Thyroid gland (tissue), 4 donors: ENCODE data around the gene EYS. TPM values are rescaled to one million over a fixed set of nuclear protein-coding genes. Genes with fewer than 3 reads are reported as not detected.
"Not testable (repeated sequence)": the region's sequence is repeated elsewhere in the genome, so short reads cannot be mapped to it uniquely, and the experiment has no call there.

Experiments
- DNase-seq, 2 donors: peaks; one replicate each; pipeline ENCODE4 v3.0.0-alpha.2; 2019
- H3K27ac ChIP-seq, 3 donors: fragments of 200-600 bp; sonication (generic); 1 replicate in 2 of 3; 2 replicates in 1 of 3; pipeline ENCODE4 v1.5.1; 2016 to 2019; ENCODE audit warnings: mild to moderate bottlenecking in 1 of 3, moderate library complexity in 1 of 3
- H3K27me3 ChIP-seq: fragments of 200-600 bp; sonication (generic); one replicate; pipeline ENCODE4 v1.5.1; 2019
- H3K36me3 ChIP-seq, 2 donors: fragments of 200-600 bp; sonication (generic); one replicate each; pipeline ENCODE4 v1.5.1; 2016 to 2019
- H3K4me1 ChIP-seq, 2 donors: fragments of 200-600 bp; sonication (generic); one replicate each; pipeline ENCODE4 v1.5.1; 2017 to 2019
- H3K4me3 ChIP-seq, 3 donors: fragments of 200-600 bp; sonication (generic); replicated peaks in 1 of 3; 1 replicate in 2 of 3; 2 replicates in 1 of 3; pipeline ENCODE4 v1.5.1; 2016; ENCODE audit warnings: mild to moderate bottlenecking in 1 of 3
- H3K9me3 ChIP-seq: fragments of 200-600 bp; sonication (generic); one replicate; pipeline ENCODE4 v1.5.1; 2017
- POLR2A ChIP-seq, 2 donors: fragments of 450-650 bp; IDR thresholded peaks; one replicate each; pipeline ENCODE4 v1.6.1; 2017; ENCODE audit warnings: antibody characterized with exemption in 2 of 2, mild to moderate bottlenecking in 2 of 2, moderate library complexity in 1 of 2
- WGBS, 2 donors: methylation state at CpG; one replicate each; pipeline ENCODE4 v1.1.5; 2017; 5-methylcytosine and 5-hydroxymethylcytosine counted together
- intact Hi-C: fragments of 100-400 bp; cut with DNase I; formaldehyde crosslinking; loops from one replicate; pipeline ENCODE4 v1.15.1; 2023
- total RNA-seq, 4 donors: library from RNA; depleted of rRNA; stranded (reverse); fragments of >200 nt; gene quantifications; one replicate each; pipeline ENCODE4 v1.2.3, GENCODE V29; 2016
- TF ChIP-seq, protein P1 (sequence below), 6 experiments: fragments of 200-600 bp in 3 of 6; fragments of 450-650 bp in 3 of 6; sonication (generic) in 3 of 6; IDR thresholded peaks; one replicate each; pipeline ENCODE4 v1.5.1; 2016 to 2019; ENCODE audit warnings: antibody characterized with exemption in 6 of 6, mild to moderate bottlenecking in 2 of 6, inconsistent platforms in 1 of 6, moderate library complexity in 1 of 6

Gene EYS
- total RNA-seq, 4 donors from 2014 or later = not detected

- WGBS, 2 donors = 53 to 78% methylated on average over 1 of the region's 1 CpG
- Histone ChIP-seq H3K36me3 (no peaks in the 10 kb centered on the region), H3K27me3 (no peaks in the 10 kb centered on the region), H3K9me3 (no peaks in the 10 kb centered on the region), H3K27ac (no peak overlapping the region), H3K4me1 (no peaks in the 10 kb centered on the region), H3K4me3 (no peak overlapping the region)
- TF ChIP-seq, protein P1, sequence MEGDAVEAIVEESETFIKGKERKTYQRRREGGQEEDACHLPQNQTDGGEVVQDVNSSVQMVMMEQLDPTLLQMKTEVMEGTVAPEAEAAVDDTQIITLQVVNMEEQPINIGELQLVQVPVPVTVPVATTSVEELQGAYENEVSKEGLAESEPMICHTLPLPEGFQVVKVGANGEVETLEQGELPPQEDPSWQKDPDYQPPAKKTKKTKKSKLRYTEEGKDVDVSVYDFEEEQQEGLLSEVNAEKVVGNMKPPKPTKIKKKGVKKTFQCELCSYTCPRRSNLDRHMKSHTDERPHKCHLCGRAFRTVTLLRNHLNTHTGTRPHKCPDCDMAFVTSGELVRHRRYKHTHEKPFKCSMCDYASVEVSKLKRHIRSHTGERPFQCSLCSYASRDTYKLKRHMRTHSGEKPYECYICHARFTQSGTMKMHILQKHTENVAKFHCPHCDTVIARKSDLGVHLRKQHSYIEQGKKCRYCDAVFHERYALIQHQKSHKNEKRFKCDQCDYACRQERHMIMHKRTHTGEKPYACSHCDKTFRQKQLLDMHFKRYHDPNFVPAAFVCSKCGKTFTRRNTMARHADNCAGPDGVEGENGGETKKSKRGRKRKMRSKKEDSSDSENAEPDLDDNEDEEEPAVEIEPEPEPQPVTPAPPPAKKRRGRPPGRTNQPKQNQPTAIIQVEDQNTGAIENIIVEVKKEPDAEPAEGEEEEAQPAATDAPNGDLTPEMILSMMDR (IDR thresholded peaks at IDR 0.05) = no peak
- TF ChIP-seq POLR2A (IDR thresholded peaks at IDR 0.05) = no peak
- intact Hi-C loops = no loop called here
- no peak for DNase-seq
Observed at GRCh38 chr6:64037427-64037826, 1669.6 kb downstream of the EYS start.

GRCh38 chr6:64034910-64035655 is 1671.9 kb downstream of the EYS start:
- Histone ChIP-seq H3K27me3 (no peaks in the 10 kb centered on the region), H3K36me3 (no peaks in the 10 kb centered on the region), H3K4me1 (no peaks in the 10 kb centered on the region), H3K27ac (no peak overlapping the region), H3K9me3 (no peaks in the 10 kb centered on the region), H3K4me3 (no peak overlapping the region)
- intact Hi-C loops = no loop called here
- DNase-seq = no peak
- 70 to 74% methylated on average over 3 of the region's 3 CpGs for WGBS, 2 donors
- TF ChIP-seq, protein P1 (IDR thresholded peaks at IDR 0.05) = no peak
- TF ChIP-seq POLR2A (IDR thresholded peaks at IDR 0.05) = no peak

DNA sequence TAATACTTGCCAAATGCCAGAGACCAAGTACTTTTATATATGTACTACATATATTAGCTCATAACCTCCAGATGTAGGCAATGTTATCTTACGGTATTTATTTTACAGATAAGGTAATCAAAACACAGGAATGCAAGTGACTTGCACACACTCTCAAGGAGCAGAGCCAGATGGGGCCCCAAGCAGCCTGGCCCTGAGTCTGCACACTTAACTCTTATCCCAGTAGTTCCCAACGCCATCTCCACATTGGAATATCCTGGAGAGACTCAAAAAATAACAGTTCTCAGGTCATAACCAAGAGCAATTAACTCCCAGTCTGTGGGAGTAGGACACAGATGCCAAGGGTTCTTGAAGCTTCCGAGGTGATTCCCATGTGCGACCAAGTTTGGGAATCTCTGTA is 1672.7 kb downstream of the EYS start:
- H3K4me1 ChIP-seq = no peaks in the 10 kb centered on the region
- TF ChIP-seq POLR2A (IDR thresholded peaks at IDR 0.05) = no peak
- TF ChIP-seq, protein P1 (IDR thresholded peaks at IDR 0.05) = no peak
- no peaks in the 10 kb centered on the region for H3K36me3 ChIP-seq
- H3K27me3 ChIP-seq = no peaks in the 10 kb centered on the region
- no peak overlapping the region for H3K4me3 ChIP-seq
- H3K9me3 ChIP-seq = no peaks in the 10 kb centered on the region
- 73 to 74% methylated on average over 4 of the region's 4 CpGs for WGBS, 2 donors
- intact Hi-C loops = no loop called here
- no peak overlapping the region for H3K27ac ChIP-seq
- no peak for DNase-seq

DNA sequence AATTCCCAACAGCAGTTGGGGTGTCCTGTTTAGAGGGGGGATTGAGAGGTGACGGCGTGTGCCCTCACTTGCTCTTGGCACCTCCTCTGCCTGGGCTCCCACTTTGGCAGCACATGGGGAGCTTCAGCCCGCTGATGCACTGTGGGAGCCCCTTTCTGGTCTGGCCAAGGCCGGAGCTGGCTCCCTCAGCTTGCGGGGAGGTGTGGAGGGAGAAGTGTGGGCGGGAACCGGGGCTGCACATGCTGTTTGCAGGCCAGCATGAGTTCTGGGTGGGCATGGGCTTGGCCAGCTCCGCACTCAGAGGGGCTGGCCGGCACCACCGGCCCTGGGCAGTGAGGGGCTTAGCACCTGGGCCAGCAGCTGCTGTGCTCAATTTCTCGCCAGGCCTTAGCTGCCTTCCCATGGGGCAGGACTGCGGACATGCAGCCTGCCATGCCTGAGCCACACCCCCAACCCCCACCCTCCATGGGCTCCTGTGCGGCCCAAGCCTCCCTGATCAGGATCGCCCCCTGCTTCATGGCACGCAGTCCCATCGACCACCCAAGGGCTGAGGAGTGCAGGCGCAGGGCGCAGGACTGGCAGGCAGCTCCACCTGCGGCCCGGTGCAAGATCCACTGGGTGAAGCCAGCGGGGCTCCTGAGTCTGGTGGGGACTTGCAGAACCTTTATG is 1675.9 kb downstream of the EYS start:
- H3K36me3 ChIP-seq, intact Hi-C loops, H3K27ac ChIP-seq, H3K4me3 ChIP-seq, H3K9me3 ChIP-seq, H3K4me1 ChIP-seq, H3K27me3 ChIP-seq, DNase-seq: not testable (repeated sequence)
- 96 to 97% methylated on average over 12 to 17 of the region's 21 CpGs for WGBS, 2 donors

DNA sequence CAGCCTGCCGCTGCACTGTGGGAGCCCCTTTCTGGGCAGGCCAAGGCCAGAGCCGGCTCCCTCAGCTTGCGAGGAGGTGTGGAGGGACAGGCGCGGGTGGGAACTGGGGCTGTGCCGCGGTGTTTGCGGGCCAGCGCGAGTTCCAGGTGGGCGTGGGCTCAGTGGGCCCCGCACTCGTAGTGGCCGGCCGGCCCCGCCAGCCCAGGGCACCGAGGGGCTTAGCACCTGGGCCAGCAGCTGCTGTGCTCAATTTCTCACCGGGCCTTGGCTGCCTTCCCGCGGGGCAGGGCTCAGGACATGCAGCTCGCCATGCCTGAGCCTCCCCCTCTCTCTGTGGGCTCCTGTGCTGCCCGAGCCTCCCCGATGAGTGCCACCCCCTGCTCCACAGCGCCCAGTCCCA is 1683.3 kb downstream of the EYS start:
- TF ChIP-seq, protein P1 (IDR thresholded peaks at IDR 0.05) = no peak
- no peak for TF ChIP-seq POLR2A (IDR thresholded peaks at IDR 0.05)
- no peaks in the 10 kb centered on the region for H3K36me3 ChIP-seq
- H3K4me3 ChIP-seq = no peak overlapping the region
- no peaks in the 10 kb centered on the region for H3K4me1 ChIP-seq
- no peak overlapping the region for H3K27ac ChIP-seq
- H3K27me3 ChIP-seq = no peaks in the 10 kb centered on the region
- intact Hi-C loops = no loop called here
- no peak for DNase-seq
- H3K9me3 ChIP-seq = no peaks in the 10 kb centered on the region
- WGBS, 2 donors = 96 to 100% methylated on average over 4 to 12 of the region's 24 CpGs
